ENCODE results near the gene SRI.

Gene SRI

DNA sequence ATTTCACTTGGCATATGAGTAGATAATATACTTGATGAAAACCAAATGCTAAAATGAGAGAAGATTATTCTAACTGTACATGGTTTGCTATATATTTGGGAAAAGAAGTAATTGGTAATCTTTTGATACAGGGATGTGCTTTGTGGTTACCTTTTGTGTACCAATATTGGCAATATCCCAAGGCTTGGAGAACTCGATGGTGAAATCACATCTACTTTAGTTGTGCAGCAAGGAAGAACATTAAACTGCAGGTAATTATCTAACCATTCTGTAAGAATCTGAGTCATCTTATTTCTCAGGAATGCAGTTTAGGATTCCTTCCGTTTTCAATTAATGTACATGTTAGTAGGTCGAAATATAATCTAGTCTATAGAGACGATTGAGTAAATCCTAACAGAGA is 64.1 kb downstream of the SRI start:
- no peak for TF ChIP-seq EGR1 (IDR thresholded peaks at IDR 0.05)
- TF ChIP-seq, protein P1, sequence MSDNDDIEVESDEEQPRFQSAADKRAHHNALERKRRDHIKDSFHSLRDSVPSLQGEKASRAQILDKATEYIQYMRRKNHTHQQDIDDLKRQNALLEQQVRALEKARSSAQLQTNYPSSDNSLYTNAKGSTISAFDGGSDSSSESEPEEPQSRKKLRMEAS (IDR thresholded peaks at IDR 0.05) = no peak

Measured in Ishikawa (cell line).